Immature natural killer cell (primary cell): Measurements from ENCODE around the gene ENO2. TPM values are rescaled to one million over a fixed set of nuclear protein-coding genes. Genes with fewer than 3 reads are reported as not detected.

Experiments
- DNase-seq, 3 donors: peaks; one replicate each; pipeline ENCODE4 v3.0.0; 2022; ENCODE audit warnings: mixed read lengths in 1 of 3
- H3K27ac Mint-ChIP-seq, 6 donors: one replicate each; pipeline ENCODE4 v1.8.0; 2020; ENCODE audit warnings: mixed read lengths in 6 of 6, mild to moderate bottlenecking in 5 of 6, inconsistent platforms in 4 of 6, moderate library complexity in 3 of 6
- H3K27me3 Mint-ChIP-seq, 3 donors: one replicate each; pipeline ENCODE4 v1.8.0; 2020 to 2021; ENCODE audit warnings: low read depth in 3 of 3, mild to moderate bottlenecking in 3 of 3, mixed read lengths in 3 of 3, moderate library complexity in 3 of 3, inconsistent platforms in 1 of 3
- H3K36me3 Mint-ChIP-seq, 3 donors: one replicate each; pipeline ENCODE4 v1.8.0; 2020; ENCODE audit warnings: mixed read lengths in 3 of 3, inconsistent platforms in 2 of 3, mild to moderate bottlenecking in 2 of 3
- H3K4me1 Mint-ChIP-seq, 2 donors: one replicate each; pipeline ENCODE4 v1.8.0; 2020; ENCODE audit warnings: inconsistent platforms in 2 of 2, mild to moderate bottlenecking in 2 of 2, mixed read lengths in 2 of 2, moderate library complexity in 1 of 2
- H3K4me3 Mint-ChIP-seq, 5 donors: one replicate each; pipeline ENCODE4 v1.8.0; 2020; ENCODE audit warnings: mild to moderate bottlenecking in 5 of 5, mixed read lengths in 5 of 5, inconsistent platforms in 3 of 5, moderate library complexity in 3 of 5
- H3K9me3 Mint-ChIP-seq, 6 donors: one replicate each; pipeline ENCODE4 v1.8.0; 2020; ENCODE audit warnings: mild to moderate bottlenecking in 6 of 6, mixed read lengths in 6 of 6, inconsistent platforms in 4 of 6, moderate library complexity in 3 of 6
- polyA plus RNA-seq, 3 donors: library from polyadenylated mRNA; unstranded; fragments of 300-500 nt; fragmentation: Illumina TruSeq; gene quantifications; one replicate each; pipeline ENCODE4 v1.2.3, GENCODE V29; 2021

ENO2 gene
- polyA plus RNA-seq, 3 donors from 2014 or later = 2.0 to 6.5 (median 3.8) TPM

- Mint-ChIP-seq H3K27ac (no peak overlapping the region), H3K36me3 (no peaks in the 10 kb centered on the region), H3K9me3 (no peaks in the 10 kb centered on the region), H3K4me1 (peaks cover 8 to 18% of the 10 kb centered on the region in 2 donors), H3K4me3 (no peak overlapping the region), H3K27me3 (peaks cover under 1 to 3% (median under 1%) of the 10 kb centered on the region in 3 donors)
- no peak for DNase-seq
These were observed 4.8 kb upstream of the ENO2 start for GRCh38 chr12:6909421-6910145.

DNA sequence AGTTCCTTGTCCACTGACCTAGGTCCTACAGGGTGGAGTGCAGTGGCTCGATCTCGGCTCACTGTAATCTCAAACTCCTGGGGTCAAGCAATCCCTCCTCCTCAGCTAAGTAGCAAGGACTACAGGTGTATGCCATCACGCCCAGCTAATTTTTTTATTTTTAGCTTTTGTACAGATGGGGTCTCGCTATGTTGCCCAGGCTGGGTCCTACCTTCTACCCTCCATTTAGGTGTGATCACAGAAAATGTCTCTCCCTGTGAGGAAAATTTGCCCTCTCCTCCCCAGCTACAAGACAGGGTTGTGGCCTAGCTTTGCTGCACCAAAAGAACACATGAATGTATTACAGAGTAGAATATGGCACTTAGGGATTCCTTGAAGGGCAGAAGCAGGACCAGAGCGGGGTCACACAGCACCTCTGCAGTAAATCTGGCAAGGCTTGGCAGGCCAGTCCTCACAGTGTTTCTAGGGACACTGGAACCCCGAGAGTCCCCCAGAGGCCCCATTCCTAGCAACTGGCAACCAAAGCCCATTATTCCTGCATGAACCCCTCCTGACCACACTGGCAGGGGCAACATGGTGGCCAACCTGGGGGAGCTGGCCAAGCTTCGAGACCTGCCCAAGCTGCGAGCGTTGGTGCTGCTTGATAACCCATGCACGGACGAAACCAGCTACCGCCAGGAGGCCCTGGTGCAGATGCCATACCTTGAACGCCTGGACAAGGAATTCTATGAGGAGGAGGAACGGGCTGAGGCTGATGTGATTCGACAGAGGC, 2.0 kb upstream of the ENO2 start:
- Mint-ChIP-seq H3K9me3 (no peaks in the 10 kb centered on the region), H3K4me3 (peak overlapping the region in 2 of 5 donors; percentile 87 to 94), H3K4me1 (peaks cover 16 to 25% of the 10 kb centered on the region in 2 donors), H3K27ac (peak overlapping the region in 1 of 6 donors; percentile 74), H3K36me3 (no peaks in the 10 kb centered on the region), H3K27me3 (peaks cover 2 to 5% (median 3%) of the 10 kb centered on the region in 3 donors)
- no peak for DNase-seq

GRCh38 chr12:6914947-6915788, 788 bp downstream of the ENO2 start:
- Mint-ChIP-seq H3K27ac (peak overlapping the region; percentile 74 to 90 (median 86)), H3K36me3 (peaks cover 0 to 5% (median 0%) of the 10 kb centered on the region in 3 donors), H3K9me3 (no peaks in the 10 kb centered on the region), H3K27me3 (peaks cover 2 to 9% (median 3%) of the 10 kb centered on the region in 3 donors), H3K4me3 (peak overlapping the region; percentile 86 to 94 (median 87)), H3K4me1 (peaks cover 16 to 25% of the 10 kb centered on the region in 2 donors)
- no peak for DNase-seq

DNA sequence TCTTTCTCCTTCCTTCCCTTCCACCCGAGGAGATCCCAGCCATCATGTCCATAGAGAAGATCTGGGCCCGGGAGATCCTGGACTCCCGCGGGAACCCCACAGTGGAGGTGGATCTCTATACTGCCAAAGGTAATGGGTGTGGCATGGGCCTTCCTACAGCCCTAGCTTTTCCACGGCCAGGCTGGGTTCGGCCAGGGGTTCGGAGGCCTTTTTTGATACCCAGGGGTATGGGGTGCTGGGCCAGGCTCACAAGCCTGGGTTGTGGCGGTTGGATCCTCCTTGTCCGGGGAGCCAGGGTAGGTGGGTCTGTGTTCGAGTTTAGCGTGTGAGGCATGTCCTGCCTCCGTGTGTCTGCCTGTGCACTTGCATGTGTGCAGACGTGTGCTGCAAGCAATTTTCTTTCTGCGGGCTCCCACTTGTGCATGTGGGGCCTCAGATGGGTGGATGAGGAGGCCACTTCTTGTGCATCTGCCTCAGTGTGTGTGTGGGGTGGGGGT, 1.5 kb downstream of the ENO2 start:
- no peaks in the 10 kb centered on the region for H3K9me3 Mint-ChIP-seq
- peak overlapping the region in 2 of 5 donors; percentile 57 to 62 for H3K4me3 Mint-ChIP-seq
- peak overlapping the region in 3 of 6 donors; percentile 13 to 42 (median 24) for H3K27ac Mint-ChIP-seq
- no peak for DNase-seq
- H3K27me3 Mint-ChIP-seq = peaks cover 2 to 9% (median 3%) of the 10 kb centered on the region in 3 donors
- peaks cover 0 to 5% (median 0%) of the 10 kb centered on the region in 3 donors for H3K36me3 Mint-ChIP-seq
- peaks cover 16 to 25% of the 10 kb centered on the region in 2 donors for H3K4me1 Mint-ChIP-seq

DNA sequence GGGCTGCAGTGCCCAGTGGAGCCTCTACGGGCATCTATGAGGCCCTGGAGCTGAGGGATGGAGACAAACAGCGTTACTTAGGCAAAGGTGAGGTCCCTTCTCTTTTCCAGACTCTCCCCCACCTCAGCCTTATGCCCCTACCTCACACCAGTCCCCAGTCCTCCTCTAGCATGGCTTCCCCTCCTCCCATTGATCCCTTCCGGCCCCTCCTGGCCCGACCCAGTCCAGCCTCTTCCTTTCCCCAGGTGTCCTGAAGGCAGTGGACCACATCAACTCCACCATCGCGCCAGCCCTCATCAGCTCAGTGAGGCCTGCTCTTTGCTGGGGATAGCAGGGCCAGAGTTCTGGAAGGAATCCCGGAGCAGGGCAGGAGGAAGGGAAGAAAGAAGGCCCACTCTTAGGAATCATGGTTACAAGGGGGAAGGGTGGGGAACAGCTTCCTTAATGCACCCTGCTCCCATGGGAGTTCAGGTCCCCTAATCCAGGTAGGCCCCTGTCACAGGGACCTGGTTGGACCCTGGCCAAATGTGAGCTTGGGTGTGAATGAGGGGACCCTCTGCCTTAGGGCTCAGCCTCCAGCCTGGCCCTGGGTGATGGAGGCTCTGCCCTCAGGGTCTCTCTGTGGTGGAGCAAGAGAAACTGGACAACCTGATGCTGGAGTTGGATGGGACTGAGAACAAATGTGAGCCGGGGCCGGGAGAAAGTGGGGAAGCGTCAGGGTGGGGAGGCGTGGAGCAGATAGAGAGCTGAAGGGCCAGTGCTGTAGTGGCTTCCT, 2.2 kb downstream of the ENO2 start:
- Mint-ChIP-seq H3K4me1 (peaks cover 16 to 25% of the 10 kb centered on the region in 2 donors), H3K9me3 (no peaks in the 10 kb centered on the region), H3K4me3 (peak overlapping the region in 1 of 5 donors; percentile 39), H3K27ac (peak overlapping the region in 2 of 6 donors; percentile 24 to 41), H3K27me3 (peaks cover 2 to 9% (median 3%) of the 10 kb centered on the region in 3 donors), H3K36me3 (peaks cover 0 to 5% (median 0%) of the 10 kb centered on the region in 3 donors)
- DNase-seq = no peak

DNA sequence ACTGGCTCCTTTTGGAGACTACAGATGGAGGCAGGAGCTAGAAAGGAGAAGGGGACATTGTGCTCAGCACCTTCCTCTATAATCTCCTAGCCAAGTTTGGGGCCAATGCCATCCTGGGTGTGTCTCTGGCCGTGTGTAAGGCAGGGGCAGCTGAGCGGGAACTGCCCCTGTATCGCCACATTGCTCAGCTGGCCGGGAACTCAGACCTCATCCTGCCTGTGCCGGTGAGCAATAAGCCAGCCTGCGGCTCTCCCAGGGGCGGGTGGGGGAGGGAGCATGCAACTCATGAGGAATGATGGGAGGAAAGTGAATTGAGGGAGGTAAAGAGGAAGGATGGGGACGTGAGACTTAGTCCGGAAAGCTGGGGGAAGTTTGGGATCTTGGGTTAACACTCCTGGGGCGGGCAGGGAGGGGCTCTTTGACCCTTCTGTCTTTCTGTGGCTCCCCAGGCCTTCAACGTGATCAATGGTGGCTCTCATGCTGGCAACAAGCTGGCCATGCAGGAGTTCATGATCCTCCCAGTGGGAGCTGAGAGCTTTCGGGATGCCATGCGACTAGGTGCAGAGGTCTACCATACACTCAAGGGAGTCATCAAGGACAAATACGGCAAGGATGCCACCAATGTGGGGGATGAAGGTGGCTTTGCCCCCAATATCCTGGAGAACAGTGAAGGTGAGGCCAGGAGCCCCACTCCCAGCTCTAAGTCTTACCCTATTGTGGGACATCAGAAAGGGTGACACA, 3.3 kb downstream of the ENO2 start:
- DNase-seq = no peak
- Mint-ChIP-seq H3K4me1 (peaks cover 15 to 24% of the 10 kb centered on the region in 2 donors), H3K9me3 (no peaks in the 10 kb centered on the region), H3K36me3 (peaks cover 0 to 5% (median 0%) of the 10 kb centered on the region in 3 donors), H3K4me3 (no peak overlapping the region), H3K27ac (peak overlapping the region in 1 of 6 donors; percentile 17), H3K27me3 (peaks cover 2 to 9% (median 3%) of the 10 kb centered on the region in 3 donors)

DNA sequence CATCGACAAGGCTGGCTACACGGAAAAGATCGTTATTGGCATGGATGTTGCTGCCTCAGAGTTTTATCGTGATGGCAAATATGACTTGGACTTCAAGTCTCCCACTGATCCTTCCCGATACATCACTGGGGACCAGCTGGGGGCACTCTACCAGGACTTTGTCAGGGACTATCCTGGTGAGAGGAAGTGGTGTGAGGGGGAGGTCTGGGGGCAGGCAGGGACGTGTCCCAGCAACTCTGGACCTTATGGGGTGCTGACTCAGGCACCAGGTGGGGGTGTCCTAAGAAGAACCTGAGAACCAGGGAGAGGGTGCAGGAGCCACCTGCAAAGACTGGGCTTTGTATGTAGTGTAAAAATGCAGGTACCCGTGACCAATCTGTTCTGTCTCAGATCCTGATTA, 5.2 kb downstream of the ENO2 start:
- Mint-ChIP-seq H3K27me3 (peaks cover 1 to 8% (median 3%) of the 10 kb centered on the region in 3 donors), H3K4me1 (peaks cover 15 to 16% of the 10 kb centered on the region in 2 donors), H3K36me3 (peaks cover 0 to 5% (median 0%) of the 10 kb centered on the region in 3 donors), H3K4me3 (no peak overlapping the region), H3K9me3 (no peaks in the 10 kb centered on the region), H3K27ac (peak overlapping the region in 2 of 6 donors; percentile 30 to 41)
- DNase-seq = no peak

DNA sequence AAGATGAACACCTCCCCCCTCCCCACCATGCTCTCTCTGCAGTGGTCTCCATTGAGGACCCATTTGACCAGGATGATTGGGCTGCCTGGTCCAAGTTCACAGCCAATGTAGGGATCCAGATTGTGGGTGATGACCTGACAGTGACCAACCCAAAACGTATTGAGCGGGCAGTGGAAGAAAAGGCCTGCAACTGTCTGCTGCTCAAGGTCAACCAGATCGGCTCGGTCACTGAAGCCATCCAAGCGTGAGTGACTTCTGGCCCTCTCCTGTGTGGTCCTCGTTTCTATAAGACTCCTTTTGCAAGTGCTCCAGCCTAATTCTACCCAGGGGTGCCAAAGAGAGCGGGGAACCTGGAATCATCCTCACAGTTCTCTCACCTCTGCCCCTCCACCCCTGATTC, 7.2 kb downstream of the ENO2 start:
- Mint-ChIP-seq H3K27me3 (peaks cover 0 to 13% (median 2%) of the 10 kb centered on the region in 3 donors), H3K9me3 (no peaks in the 10 kb centered on the region), H3K36me3 (peaks cover 0 to 5% (median 0%) of the 10 kb centered on the region in 3 donors), H3K27ac (no peak overlapping the region), H3K4me3 (no peak overlapping the region), H3K4me1 (peaks cover 12 to 13% of the 10 kb centered on the region in 2 donors)
- no peak for DNase-seq

DNA sequence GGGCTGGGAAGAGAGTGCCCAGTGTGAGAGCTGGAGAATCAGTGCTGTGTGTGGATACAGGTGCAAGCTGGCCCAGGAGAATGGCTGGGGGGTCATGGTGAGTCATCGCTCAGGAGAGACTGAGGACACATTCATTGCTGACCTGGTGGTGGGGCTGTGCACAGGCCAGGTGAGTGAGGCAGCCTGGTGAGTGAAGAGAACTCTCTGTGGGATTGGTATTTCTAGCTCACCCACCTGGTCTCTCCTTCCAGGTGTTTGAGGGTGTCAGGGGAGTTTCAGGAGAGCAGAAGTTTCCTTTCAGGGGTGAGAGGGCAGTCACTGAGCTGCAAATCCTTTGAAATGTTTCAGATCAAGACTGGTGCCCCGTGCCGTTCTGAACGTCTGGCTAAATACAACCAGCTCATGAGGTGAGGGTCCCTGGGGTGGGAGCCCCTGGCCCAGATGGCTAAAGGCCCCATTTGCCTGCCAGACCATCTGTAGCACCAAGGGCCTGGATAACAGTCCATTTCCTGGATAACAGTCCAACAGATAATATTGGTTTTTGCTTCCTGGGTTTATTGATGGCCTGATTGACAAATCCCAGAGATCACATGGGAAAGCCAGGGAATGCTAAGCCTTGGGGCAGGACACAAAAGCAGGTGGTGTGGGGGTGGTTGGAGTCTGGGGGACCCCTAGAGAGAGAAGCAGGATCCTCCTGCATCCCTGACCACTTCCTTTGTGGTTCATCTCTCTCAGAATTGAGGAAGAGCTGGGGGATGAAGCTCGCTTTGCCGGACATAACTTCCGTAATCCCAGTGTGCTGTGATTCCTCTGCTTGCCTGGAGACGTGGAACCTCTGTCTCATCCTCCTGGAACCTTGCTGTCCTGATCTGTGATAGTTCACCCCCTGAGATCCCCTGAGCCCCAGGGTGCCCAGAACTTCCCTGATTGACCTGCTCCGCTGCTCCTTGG, 7.9 kb downstream of the ENO2 start:
- no peak for DNase-seq
- no peak overlapping the region for H3K4me3 Mint-ChIP-seq

GRCh38 chr12:6923003-6923732, 8.8 kb downstream of the ENO2 start:
- Mint-ChIP-seq H3K4me1 (peaks cover 19 to 21% of the 10 kb centered on the region in 2 donors), H3K27ac (peak overlapping the region in 1 of 6 donors; percentile 16), H3K4me3 (no peak overlapping the region), H3K27me3 (peaks cover 0 to 15% (median 7%) of the 10 kb centered on the region in 3 donors), H3K36me3 (peaks cover 0 to 5% (median 0%) of the 10 kb centered on the region in 3 donors), H3K9me3 (no peaks in the 10 kb centered on the region)
- no peak for DNase-seq

More for the DNA sequence above, 7.9 kb downstream of the ENO2 start:
- Mint-ChIP-seq H3K36me3 (peaks cover 0 to 5% (median 0%) of the 10 kb centered on the region in 3 donors), H3K27ac (peak overlapping the region in 1 of 6 donors; percentile 16), H3K27me3 (peaks cover 0 to 15% (median 7%) of the 10 kb centered on the region in 3 donors), H3K9me3 (no peaks in the 10 kb centered on the region), H3K4me1 (peaks cover 18 to 20% of the 10 kb centered on the region in 2 donors)
